ENCODE results near the gene EIF2S3B.

GRCh38 chr12:10512798-10513197 is 7.1 kb downstream of the EIF2S3B start:
- TF ChIP-seq CTCF (IDR thresholded peaks at IDR 0.05) (no peak), POLR2A (IDR thresholded peaks at IDR 0.05) (no peak), POLR2AphosphoS5 (IDR thresholded peaks at IDR 0.05) (no peak)

All from gastroesophageal sphincter (tissue), 3 donors.